ENCODE data around the gene INPP5J.

INPP5J gene

DNA sequence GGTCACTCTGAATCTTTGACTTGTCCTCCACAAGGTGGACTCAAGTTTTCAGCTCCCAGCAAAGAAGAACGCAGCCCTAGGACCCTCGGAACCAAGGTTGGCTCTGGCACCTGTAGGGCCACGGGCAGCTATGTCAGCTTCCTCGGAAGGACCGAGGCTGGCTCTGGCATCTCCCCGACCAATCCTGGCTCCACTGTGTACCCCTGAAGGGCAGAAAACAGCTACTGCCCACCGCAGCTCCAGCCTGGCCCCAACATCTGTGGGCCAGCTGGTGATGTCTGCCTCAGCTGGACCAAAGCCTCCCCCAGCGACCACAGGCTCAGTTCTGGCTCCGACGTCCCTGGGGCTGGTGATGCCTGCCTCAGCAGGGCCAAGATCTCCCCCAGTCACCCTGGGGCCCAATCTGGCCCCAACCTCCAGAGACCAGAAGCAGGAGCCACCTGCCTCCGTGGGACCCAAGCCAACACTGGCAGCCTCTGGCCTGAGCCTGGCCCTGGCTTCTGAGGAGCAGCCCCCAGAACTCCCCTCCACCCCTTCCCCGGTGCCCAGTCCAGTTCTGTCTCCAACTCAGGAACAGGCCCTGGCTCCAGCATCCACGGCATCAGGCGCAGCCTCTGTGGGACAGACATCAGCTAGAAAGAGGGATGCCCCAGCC is 2.2 kb downstream of the INPP5J start:
- in situ Hi-C loops (cut with HindIII; ENCODE audit: low sequenced_read_pairs), result no loop called here

- in situ Hi-C loops (cut with HindIII; ENCODE audit: low sequenced_read_pairs), result no loop called here
These were observed 2.9 kb downstream of the INPP5J start for GRCh38 chr22:31125521-31126117.

DNA sequence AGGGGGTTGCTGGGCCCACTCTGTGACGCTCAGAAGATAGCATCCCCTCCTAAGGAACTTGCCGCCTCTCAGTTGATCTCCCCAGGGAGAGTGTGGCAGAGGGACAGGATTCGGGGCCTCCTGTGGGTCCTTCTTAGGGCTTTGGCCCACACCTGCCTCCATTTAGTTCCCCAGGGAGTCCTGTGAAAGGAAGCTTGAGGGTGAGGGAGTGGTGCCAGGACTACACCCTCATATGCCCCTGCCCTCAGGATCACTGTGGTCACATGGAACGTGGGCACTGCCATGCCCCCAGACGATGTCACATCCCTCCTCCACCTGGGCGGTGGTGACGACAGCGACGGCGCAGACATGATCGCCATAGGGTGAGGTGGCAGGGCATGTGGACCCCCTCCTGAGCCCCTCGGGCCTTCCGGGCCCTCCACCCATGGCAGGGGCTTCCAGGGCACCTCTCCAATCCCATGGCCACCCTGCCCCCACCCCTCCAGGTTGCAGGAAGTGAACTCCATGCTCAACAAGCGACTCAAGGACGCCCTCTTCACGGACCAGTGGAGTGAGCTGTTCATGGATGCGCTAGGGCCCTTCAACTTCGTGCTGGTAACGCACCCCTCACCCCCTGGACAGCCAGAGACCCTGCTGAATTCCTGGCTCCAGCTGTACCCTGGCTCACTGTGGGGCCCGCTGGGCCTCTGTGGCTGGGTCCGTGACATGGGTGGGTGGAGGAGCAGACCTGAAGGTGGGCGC is 3.5 kb downstream of the INPP5J start:
- in situ Hi-C loops (cut with HindIII; ENCODE audit: low sequenced_read_pairs), result no loop called here

DNA sequence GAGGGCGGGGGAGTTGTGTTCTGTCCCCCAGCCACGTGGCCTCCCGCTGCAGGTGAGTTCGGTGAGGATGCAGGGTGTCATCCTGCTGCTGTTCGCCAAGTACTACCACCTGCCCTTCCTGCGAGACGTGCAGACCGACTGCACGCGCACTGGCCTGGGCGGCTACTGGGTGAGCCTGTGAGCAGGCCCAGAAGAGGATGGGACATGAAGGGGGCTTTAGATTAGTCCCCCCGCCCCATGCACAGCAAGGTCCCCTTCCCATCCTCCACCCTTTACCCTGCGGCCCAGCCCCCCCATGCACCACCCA is 4.1 kb downstream of the INPP5J start:
- in situ Hi-C loops (cut with HindIII; ENCODE audit: low sequenced_read_pairs), result no loop called here

- in situ Hi-C loops (cut with HindIII; ENCODE audit: low sequenced_read_pairs), result no loop called here
These were observed 4.5 kb downstream of the INPP5J start for GRCh38 chr22:31127181-31127772.

DNA sequence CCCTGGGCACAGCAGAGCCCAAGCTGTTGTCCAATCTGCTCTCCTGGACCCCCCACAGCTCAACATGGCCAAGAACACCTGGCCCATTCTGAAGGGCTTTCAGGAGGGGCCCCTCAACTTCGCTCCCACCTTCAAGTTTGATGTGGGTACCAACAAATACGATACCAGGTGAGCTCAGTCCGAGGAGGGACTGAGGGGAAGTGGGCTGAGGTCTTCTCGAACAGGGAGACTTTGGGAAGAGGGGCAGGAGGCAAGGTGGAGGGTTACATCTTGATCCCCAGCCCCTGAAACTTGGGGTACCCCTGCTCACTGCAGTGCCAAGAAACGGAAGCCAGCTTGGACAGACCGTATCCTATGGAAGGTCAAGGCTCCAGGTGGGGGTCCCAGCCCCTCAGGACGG is 5.4 kb downstream of the INPP5J start:
- in situ Hi-C loops (cut with HindIII; ENCODE audit: low sequenced_read_pairs), result no loop called here

GRCh38 chr22:31130873-31131272 is 8.1 kb downstream of the INPP5J start:
- in situ Hi-C loops (cut with HindIII; ENCODE audit: low sequenced_read_pairs), result no loop called here

GRCh38 chr22:31133911-31134310 is 11.1 kb downstream of the INPP5J start:
- in situ Hi-C loops (cut with HindIII; ENCODE audit: low sequenced_read_pairs), result no loop called here

- in situ Hi-C loops (cut with HindIII; ENCODE audit: low sequenced_read_pairs), result no loop called here
These were observed 11.9 kb downstream of the INPP5J start for GRCh38 chr22:31134688-31135087.

- in situ Hi-C loops (cut with HindIII; ENCODE audit: low sequenced_read_pairs), result no loop called here
These were observed 12.9 kb downstream of the INPP5J start for GRCh38 chr22:31135706-31136105.

DNA sequence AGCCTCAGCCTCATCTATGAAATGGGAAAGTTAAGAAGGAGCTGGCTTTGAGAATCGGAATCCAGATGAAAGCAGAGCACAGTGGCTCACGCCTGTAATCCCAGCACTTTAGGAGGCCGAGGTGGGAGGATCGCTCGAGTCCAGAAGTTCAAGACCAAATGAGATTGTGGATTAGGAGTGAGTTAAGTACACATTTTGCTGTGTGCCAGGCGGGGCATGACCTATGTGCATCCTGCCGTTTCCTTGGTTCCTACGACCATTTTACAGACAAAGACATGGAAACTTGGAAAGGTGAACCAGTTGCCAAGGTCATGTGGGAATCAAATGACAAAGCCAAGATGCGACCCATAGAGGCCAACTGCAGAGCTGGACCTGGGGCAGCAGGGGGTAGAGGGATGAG is 13.4 kb downstream of the INPP5J start:
- in situ Hi-C loops (cut with HindIII; ENCODE audit: low sequenced_read_pairs), result no loop called here

- in situ Hi-C loops (cut with HindIII; ENCODE audit: low sequenced_read_pairs), result no loop called here
These were observed 13.9 kb downstream of the INPP5J start for GRCh38 chr22:31136711-31137110.

DNA sequence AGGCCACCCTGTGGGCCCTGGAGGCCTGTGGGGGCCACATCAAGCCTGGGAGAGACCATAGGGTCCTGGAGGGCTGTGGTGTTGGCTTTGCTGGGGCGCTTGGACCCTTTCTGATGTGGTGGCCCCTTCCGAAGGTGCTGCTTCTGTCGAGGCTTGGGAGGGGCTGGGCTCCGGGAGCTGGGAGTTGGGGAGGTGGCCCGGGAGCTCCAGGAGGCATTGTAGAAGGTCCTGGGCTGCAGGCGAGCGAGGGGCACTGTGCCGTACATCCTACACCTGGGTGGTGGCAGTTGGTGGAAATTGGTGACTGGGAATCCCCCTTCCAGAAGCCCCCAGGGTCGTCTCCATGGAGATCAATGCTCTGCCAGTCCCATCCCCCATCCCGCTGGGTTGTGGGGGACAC is 15.0 kb downstream of the INPP5J start:
- in situ Hi-C loops (cut with HindIII; ENCODE audit: low sequenced_read_pairs), result no loop called here

DNA sequence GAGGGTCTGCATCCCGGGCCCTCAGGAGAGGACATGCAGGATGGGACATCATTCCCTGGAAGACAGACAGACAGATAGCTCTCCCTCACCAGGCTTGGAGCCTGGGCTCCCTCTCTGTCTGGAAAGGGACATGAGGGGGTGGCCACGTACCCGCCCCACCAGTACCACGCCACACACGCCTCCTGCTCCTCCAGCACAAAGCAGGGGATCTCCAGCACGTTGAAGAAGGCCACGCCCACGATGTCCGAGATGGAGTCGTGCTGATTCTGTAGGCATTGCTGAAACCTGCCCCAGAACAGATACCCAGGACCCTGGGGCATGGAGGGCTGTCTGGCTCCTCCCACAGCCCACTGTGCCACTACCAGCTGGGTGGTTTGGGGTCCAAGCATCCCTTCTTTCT is 15.4 kb downstream of the INPP5J start:
- in situ Hi-C loops (cut with HindIII; ENCODE audit: low sequenced_read_pairs), result no loop called here

DNA sequence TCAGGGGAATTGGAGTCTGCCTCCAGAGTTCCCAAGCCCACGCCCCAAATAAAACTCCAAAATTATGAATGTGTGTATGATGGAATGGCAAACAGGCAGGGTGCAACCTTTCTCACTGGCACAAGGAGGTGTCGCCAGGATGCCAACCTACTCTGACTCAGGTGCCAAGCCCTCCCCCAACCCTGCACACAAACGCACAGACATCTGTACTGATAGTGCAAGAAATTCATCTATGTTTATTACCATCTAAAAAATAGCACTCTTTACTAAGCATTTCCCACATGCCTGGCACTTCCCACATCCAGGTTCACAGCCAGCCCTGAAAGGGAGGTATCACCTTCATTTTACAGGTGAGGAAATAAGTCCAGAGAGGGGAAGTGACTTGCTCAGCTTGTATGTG is 16.3 kb downstream of the INPP5J start:
- in situ Hi-C loops (cut with HindIII; ENCODE audit: low sequenced_read_pairs), result no loop called here

DNA sequence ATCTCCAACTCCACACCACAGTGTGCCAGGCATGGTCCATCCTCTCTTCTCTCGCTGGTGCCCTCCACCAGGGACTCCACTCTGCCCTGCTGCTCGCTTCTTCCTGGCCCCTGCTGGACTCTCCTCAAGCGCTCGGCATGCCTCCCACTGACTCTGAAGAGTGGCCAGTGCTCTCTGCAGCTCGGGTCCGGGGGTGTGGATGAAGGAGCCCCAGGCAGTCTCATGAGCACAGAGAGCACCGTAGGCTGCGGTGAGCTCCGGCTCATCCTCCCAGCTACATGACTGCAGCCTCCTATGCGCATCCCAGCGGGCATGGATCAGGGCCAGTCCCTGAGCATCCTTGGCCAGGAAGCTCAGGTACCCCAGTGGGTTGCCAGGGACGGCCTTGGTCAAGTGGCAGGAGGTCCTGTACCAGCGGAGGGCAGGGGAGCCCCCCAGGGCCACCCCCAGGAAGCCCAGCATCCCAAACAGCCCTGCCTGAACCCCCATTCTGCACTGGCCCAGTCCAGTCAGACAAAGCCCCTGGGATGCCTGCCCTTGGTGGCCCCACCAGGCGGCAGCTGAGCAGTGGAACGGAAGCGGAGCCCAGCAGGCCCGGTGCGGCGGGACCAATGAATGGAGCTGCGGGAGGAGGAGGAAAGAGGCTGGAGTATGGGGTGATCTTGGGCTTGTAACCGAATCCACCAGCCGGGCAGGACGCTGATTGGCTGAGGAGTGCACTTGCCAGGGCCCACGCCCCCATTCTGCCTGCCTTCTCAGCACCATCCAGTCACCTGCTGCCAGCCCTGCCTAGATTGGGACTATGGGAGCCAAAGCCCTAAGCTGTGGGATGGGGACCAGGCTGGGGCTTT is 17.3 kb downstream of the INPP5J start, which contains the start of gene PLA2G3:
Gene PLA2G3 (minus strand): TSS at position 643 of the 851 bp plus-strand sequence. CDS start 154 bp downstream, at position 489.
- in situ Hi-C loops (cut with HindIII; ENCODE audit: low sequenced_read_pairs), result no loop called here

DNA sequence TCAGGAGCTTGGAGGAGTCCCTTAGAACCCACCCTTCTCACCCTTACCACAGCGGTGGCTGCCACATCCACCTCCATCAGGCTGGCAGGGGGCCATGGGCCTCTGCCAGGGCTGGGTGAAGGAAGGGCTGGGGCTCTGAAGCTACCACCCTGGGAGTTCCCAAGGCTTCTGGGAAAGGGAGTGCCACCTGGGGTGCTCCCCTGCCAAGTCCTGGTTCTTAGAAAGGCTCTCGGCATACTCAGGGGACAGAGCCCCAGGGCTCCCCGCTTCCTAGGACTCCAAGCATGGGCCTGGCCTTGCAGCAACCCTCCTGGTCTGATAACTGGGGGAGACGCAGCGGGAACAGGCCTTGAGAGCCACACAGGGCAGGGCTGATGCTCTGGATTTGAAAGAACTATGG is 18.0 kb downstream of the INPP5J start:
- in situ Hi-C loops (cut with HindIII; ENCODE audit: low sequenced_read_pairs), result no loop called here

GRCh38 chr22:31141551-31141950 is 18.8 kb downstream of the INPP5J start:
- in situ Hi-C loops (cut with HindIII; ENCODE audit: low sequenced_read_pairs), result no loop called here

GRCh38 chr22:31142285-31142684 is 19.5 kb downstream of the INPP5J start:
- in situ Hi-C loops (cut with HindIII; ENCODE audit: low sequenced_read_pairs), result no loop called here

GRCh38 chr22:31143038-31143437 is 20.3 kb downstream of the INPP5J start:
- in situ Hi-C loops (cut with HindIII; ENCODE audit: low sequenced_read_pairs), result no loop called here

- in situ Hi-C loops (cut with HindIII; ENCODE audit: low sequenced_read_pairs), result no loop called here
These were observed 20.8 kb downstream of the INPP5J start for GRCh38 chr22:31143537-31143936.
